Lung (tissue), 12 donors: ENCODE data around the gene ARHGAP31. TPM values are rescaled to one million over a fixed set of nuclear protein-coding genes. Genes with fewer than 3 reads are reported as not detected.

ENCODE experiments used
- ATAC-seq: fragments of 200-7000 bp; cut with Tn5 transposase; one replicate; pipeline ENCODE4 v1.9.1; 2020; ENCODE audit warnings: moderate number of reproducible peaks; ENCODE audit not compliant: insufficient read depth, low FRiP score
- DNase-seq, 3 donors: peaks; one replicate each; pipeline ENCODE4 v3.0.0-alpha.2; 2013 to 2017
- H3K27ac ChIP-seq, 2 donors: one replicate each; pipeline ENCODE4 v1.5.1; 2013; ENCODE audit warnings: mild to moderate bottlenecking in 2 of 2, moderate library complexity in 2 of 2, control low read depth in 1 of 2, inconsistent platforms in 1 of 2, low read depth in 1 of 2, low read length in 1 of 2
- H3K27me3 ChIP-seq, 3 donors: one replicate each; pipeline ENCODE4 v1.5.1; 2013; ENCODE audit warnings: low read length in 2 of 3; ENCODE audit not compliant: control insufficient read depth in 3 of 3, insufficient read depth in 3 of 3
- H3K36me3 ChIP-seq, 4 donors: one replicate each; pipeline ENCODE4 v1.5.1; 2013; ENCODE audit warnings: low read length in 4 of 4, mild to moderate bottlenecking in 1 of 4, moderate library complexity in 1 of 4; ENCODE audit not compliant: control insufficient read depth in 4 of 4, insufficient read depth in 4 of 4
- H3K4me1 ChIP-seq, 5 donors: one replicate each; pipeline ENCODE4 v1.5.1; 2013; ENCODE audit warnings: low read length in 5 of 5, mild to moderate bottlenecking in 2 of 5, moderate library complexity in 1 of 5; ENCODE audit not compliant: control insufficient read depth in 5 of 5, insufficient read depth in 5 of 5
- H3K4me3 ChIP-seq: one replicate; pipeline ENCODE4 v1.5.1; 2013; ENCODE audit warnings: mild to moderate bottlenecking, control low read depth, moderate library complexity
- H3K9ac ChIP-seq, 2 donors: one replicate each; pipeline ENCODE4 v1.5.1; 2013; ENCODE audit warnings: low read length in 2 of 2, control low read depth in 1 of 2; ENCODE audit not compliant: insufficient read depth in 1 of 2
- H3K9me3 ChIP-seq, 4 donors: one replicate each; pipeline ENCODE4 v1.5.1; 2013; ENCODE audit warnings: low read length in 3 of 4, mild to moderate bottlenecking in 1 of 4, moderate library complexity in 1 of 4; ENCODE audit not compliant: control insufficient read depth in 4 of 4, insufficient read depth in 3 of 4
- CTCF ChIP-seq: IDR thresholded peaks from 2 replicates; pipeline ENCODE4 v1.5.1; 2012; ENCODE audit warnings: mild to moderate bottlenecking; ENCODE audit errors: control extremely low read depth, extremely low read depth
- WGBS, 2 donors: extraction: QIAGEN DNeasy Blood & Tissue Kit; methylation state at CpG; one replicate each; pipeline ENCODE4 v1.1.7; 2013; 5-methylcytosine and 5-hydroxymethylcytosine counted together
- polyA plus RNA-seq, 2 donors: library from polyadenylated mRNA; stranded (reverse); fragments of 200-250 nt; gene quantifications; one replicate each; pipeline ENCODE4 v1.2.1, GENCODE V29; 2013
- total RNA-seq, 2 donors: library from RNA; depleted of rRNA in 1 of 2; stranded (reverse); fragments of >200 nt in 1 of 2; gene quantifications; one replicate each; pipeline ENCODE4 v1.2.1, GENCODE V29; 2014 to 2021
- donor health status: control.
- donor health status: control.
- donor health status: Bipolar disorder and iron deficiency.
- donor health status: healthy.
- donor health status: DM: yes; HTN: yes; CAD: no.

The ARHGAP31 gene
- total and polyA plus RNA-seq, 4 donors: 11.6 to 58.5 (median 31.7) TPM

- Histone ChIP-seq H3K9ac (no peak overlapping the region), H3K36me3 (peaks cover 12 to 53% (median 50%) of the 10 kb centered on the region in 4 donors), H3K27ac (no peak overlapping the region), H3K27me3 (no peaks in the 10 kb centered on the region), H3K4me3 (no peak overlapping the region), H3K4me1 (peaks cover 0 to 4% (median 0%) of the 10 kb centered on the region in 5 donors), H3K9me3 (no peaks in the 10 kb centered on the region)
- ATAC-seq (no peak), DNase-seq (no peak)
- 96 to 100% methylated on average over 1 of the region's 1 CpG for WGBS, 2 donors
- TF ChIP-seq CTCF: no peak
Observed at GRCh38 chr3:119456469-119456868, 162.3 kb downstream of the ARHGAP31 start.

- Histone ChIP-seq H3K9me3 (no peaks in the 10 kb centered on the region), H3K27ac (peak overlapping the region in 1 of 2 donors; percentile 39), H3K9ac (no peak overlapping the region), H3K4me1 (peaks cover 0 to 8% (median 2%) of the 10 kb centered on the region in 5 donors), H3K27me3 (no peaks in the 10 kb centered on the region), H3K4me3 (no peak overlapping the region), H3K36me3 (peaks cover 12 to 50% (median 47%) of the 10 kb centered on the region in 4 donors)
- TF ChIP-seq CTCF: no peak
- WGBS, 2 donors: 69 to 84% methylated on average over 4 of the region's 4 CpGs
- peak; percentile 47 for ATAC-seq
- DNase-seq: no peak
Observed at GRCh38 chr3:119457246-119457645, 163.1 kb downstream of the ARHGAP31 start.

GRCh38 chr3:119463171-119464169 is 169.3 kb downstream of the ARHGAP31 start, which contains the start of gene TMEM39A:
TSS of gene TMEM39A (minus strand) at chr3:119463615. CDS start at chr3:119462074, 1,541 bp downstream.
- Histone ChIP-seq H3K9ac (peak within 1 kb of the TSS; percentile 92 to 98), H3K27me3 (no peaks in the 10 kb centered on the region), H3K27ac (peak within 1 kb of the TSS; percentile 87 to 93), H3K4me3 (peak within 1 kb of the TSS; percentile 93), H3K4me1 (peaks cover 0 to 15% (median 7%) of the 10 kb centered on the region in 5 donors), H3K9me3 (no peaks in the 10 kb centered on the region), H3K36me3 (peaks cover 2 to 18% (median 14%) of the 10 kb centered on the region in 4 donors)
- ATAC-seq (peak; percentile 95), DNase-seq (peak; percentile 99)
- 3 to 5% methylated on average over 51 of the region's 51 CpGs for WGBS, 2 donors
- no peak for TF ChIP-seq CTCF
